Activated CD4-positive, alpha-beta memory T cell treated with anti-CD3 and anti-CD28 coated beads for 36 hours (primary cell): ENCODE data around the gene USH1G. TPM values are rescaled to one million over a fixed set of nuclear protein-coding genes. Genes with fewer than 3 reads are reported as not detected.

ENCODE experiments used
- CTCF ChIA-PET: fragments of 350-600 bp; sonication (Branson Sonifier 250); formaldehyde crosslinking; loops from one replicate; lab custom pipeline; 2021; ENCODE audit warnings: antibody characterized with exemption, inconsistent platforms; lab: Charles Lee
- POLR2A ChIA-PET: fragments of 350-600 bp; sonication (Branson Sonifier 250); formaldehyde crosslinking; loops from one replicate; lab custom pipeline; 2021; ENCODE audit warnings: antibody characterized with exemption; lab: Charles Lee
- DNase-seq: peaks from one replicate; pipeline ENCODE4 v3.0.0-alpha.2; 2020
- H3K27ac Mint-ChIP-seq: one replicate; pipeline ENCODE4 v1.8.0; 2021; ENCODE audit warnings: mixed read lengths
- H3K27me3 Mint-ChIP-seq: one replicate; pipeline ENCODE4 v1.8.0; 2021; ENCODE audit warnings: mixed read lengths
- H3K36me3 Mint-ChIP-seq: one replicate; pipeline ENCODE4 v1.8.0; 2021; ENCODE audit warnings: mixed read lengths
- H3K4me1 Mint-ChIP-seq: one replicate; pipeline ENCODE4 v1.8.0; 2021; ENCODE audit warnings: low read depth, mixed read lengths
- H3K4me3 Mint-ChIP-seq: one replicate; pipeline ENCODE4 v1.8.0; 2021; ENCODE audit warnings: mild to moderate bottlenecking, mixed read lengths
- H3K9me3 Mint-ChIP-seq: one replicate; pipeline ENCODE4 v1.8.0; 2021; ENCODE audit warnings: mixed read lengths
- intact Hi-C: fragments of 100-400 bp; cut with micrococcal nuclease; formaldehyde crosslinking; loops from one replicate; pipeline ENCODE4 v1.15.1; 2023
- total RNA-seq, 2 experiments: library from RNA; stranded (reverse); gene quantifications; one replicate each; pipeline ENCODE4 v1.2.3, GENCODE V29; 2021

Gene USH1G
- total RNA-seq, 2 experiments from 2014 or later: not detected

DNA sequence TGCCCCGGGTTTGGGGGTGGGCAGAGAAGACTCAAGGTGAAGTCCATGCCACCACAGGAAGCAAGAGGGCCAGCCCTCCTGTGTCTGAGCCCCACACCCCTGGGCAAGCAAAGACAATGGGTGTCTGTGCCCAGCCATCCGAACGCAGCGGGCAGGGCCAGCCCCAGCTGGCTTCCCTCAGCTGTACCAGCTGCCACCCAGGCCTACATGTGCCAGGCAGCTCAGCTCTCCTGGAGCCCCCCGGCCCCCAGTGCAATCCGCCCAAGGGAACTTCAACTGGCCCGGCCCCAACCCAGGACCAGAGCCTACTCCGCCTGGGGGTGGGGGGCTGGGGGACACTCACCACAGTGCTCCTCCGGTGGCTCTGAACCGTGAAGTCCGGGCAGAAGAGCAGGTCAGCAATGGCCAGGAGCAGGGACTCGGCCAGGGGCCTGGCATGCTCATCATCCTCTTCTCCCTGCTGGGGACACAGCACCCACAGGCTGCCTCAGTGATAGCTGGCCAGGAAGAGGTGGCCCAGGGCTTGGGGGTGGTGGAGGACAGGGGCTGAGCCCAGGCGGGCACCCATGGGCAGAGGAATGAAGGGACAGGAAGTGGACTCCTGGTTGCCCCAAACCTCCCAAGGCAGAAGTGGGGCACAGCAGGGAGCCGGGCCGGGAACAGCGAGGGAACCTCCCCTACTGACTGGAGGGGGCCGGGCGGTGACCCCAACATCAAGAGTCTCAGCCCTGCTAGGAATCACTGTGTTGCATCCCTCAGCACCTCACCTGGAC is 39.8 kb upstream of the USH1G start:
- no peak for DNase-seq
- Mint-ChIP-seq H3K27me3 (no peaks in the 10 kb centered on the region), H3K4me1 (peaks cover 9% of the 10 kb centered on the region), H3K36me3 (no peaks in the 10 kb centered on the region), H3K9me3 (no peaks in the 10 kb centered on the region), H3K27ac (no peak overlapping the region), H3K4me3 (no peak overlapping the region)
- ChIA-PET POLR2A (interaction anchor here (1.0 to 1.1 kb wide), 2 partner anchors 50 to 72 kb away, joined by 3 to 4 read pairs; partner anchors contain the start of gene MRPL58), CTCF (interaction anchor here (0.9 to 9.3 kb wide), 31 partner anchors 10 to 449 kb away, joined by 3 to 195 read pairs (median 8); partner anchors contain the start of genes ARMC7, CDR2L, HID1 and MIF4GD)
- intact Hi-C loops: loop anchor here (5.0 kb wide), 2 partner anchors 49 to 219 kb away; partner anchors contain the start of genes MRPL58 and SUMO2

DNA sequence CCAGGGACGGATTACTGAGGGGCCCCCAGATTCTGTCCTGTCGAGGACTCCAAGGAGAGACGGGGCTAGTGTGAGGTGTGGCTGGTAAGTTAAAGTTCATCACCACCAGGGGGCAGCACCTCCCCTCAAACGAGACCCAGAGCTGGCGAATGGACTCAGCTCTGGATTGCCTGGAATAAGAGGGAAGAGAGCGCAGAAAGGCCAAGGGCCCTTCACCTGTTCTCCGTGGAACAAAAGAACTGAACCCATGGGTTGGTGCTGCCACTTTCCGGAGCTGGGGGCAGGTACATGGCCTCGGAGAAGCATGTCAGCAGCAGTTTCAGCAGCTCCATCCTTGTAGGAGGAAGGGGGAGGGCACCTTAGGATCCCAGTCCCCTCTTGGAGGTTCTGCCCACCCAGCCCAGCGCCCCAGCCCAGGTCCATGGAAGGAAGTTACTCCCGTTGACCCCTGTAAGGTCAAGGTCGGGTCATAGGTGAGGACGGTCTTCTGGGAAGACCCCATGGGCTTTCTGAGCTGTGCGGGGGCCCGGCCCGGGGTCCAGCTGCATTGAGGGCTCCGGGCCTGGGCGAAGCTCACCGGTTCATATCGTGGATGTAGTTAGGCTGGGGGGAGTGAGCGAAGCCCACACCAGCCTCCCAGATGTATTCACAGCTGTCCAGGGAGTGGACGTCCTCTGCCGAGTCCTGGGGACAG is 38.7 kb upstream of the USH1G start:
- intact Hi-C loops: loop anchor here (1.0 to 5.0 kb wide), 5 partner anchors 50 to 239 kb away; partner anchors contain the start of genes ARMC7, MRPL58 and SUMO2
- no peak overlapping the region for H3K4me3 Mint-ChIP-seq
- no peaks in the 10 kb centered on the region for H3K36me3 Mint-ChIP-seq
- H3K9me3 Mint-ChIP-seq: no peaks in the 10 kb centered on the region
- ChIA-PET CTCF (interaction anchor here (0.6 to 9.3 kb wide), 72 partner anchors 10 to 450 kb away, joined by 3 to 195 read pairs (median 6); partner anchors contain the start of genes ARMC7, ATP5PD, CDR2L and FDXR), POLR2A (interaction anchor here (0.8 to 1.5 kb wide), 6 partner anchors 10 to 153 kb away, joined by 3 to 4 read pairs (median 3); partner anchors contain the start of genes CDR2L, FDXR and MRPL58)
- no peak overlapping the region for H3K27ac Mint-ChIP-seq
- H3K4me1 Mint-ChIP-seq: peaks cover 9% of the 10 kb centered on the region
- DNase-seq: peak; percentile 90
- no peaks in the 10 kb centered on the region for H3K27me3 Mint-ChIP-seq

DNA sequence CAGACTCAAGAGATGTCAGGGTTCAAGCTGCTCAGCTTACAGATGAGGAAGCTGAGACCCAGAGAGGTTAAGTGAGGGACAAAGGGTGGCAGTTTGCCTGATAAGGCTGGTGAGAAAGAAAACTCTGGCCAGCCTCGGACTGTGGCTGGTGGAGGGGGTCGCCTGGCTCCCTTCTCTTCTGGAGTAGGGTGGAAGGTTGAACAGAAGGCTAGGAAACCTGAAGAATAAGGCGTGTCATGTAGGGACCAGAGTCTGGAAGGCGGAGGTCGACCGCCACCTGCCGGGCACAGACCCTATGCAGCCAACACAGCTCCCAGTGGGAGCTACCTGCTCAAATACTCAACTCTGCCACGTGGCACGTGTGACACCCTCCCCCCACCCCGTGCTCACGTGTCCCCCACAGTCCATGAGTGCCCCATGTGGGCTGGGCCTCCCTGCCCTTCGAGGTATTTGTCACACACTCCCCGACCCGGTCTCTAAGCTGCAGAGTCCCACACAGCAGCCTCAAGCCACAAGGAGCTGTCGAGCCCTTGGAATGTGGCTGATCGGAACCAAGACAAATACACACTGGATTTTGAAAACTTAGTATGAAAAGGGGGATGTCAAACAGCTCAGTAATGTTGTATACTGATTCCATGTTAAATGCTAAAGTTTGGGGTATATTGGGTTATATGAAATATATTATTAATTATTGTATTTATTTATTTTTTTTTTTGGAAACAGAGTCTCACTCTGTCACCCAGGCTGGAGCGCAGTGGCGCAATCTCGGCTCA is 37.7 kb upstream of the USH1G start:
- H3K27ac Mint-ChIP-seq: no peak overlapping the region
- POLR2A ChIA-PET: interaction anchor here (1.0 to 1.5 kb wide), 4 partner anchors 27 to 154 kb away, joined by 3 to 4 read pairs (median 3); partner anchors contain the start of genes CDR2L, FDXR and MRPL58
- CTCF ChIA-PET: interaction anchor here (0.6 to 9.3 kb wide), 71 partner anchors 9 to 593 kb away, joined by 3 to 195 read pairs (median 6); partner anchors contain the start of genes ARMC7, ATP5PD, CDR2L and FDXR
- intact Hi-C loops: loop anchor here (1.0 to 5.0 kb wide), 5 partner anchors 52 to 241 kb away; partner anchors contain the start of genes ARMC7, MRPL58 and SUMO2
- H3K9me3 Mint-ChIP-seq: no peaks in the 10 kb centered on the region
- H3K36me3 Mint-ChIP-seq: no peaks in the 10 kb centered on the region
- H3K4me1 Mint-ChIP-seq: peaks cover 9% of the 10 kb centered on the region
- peak; percentile 78 for DNase-seq
- no peak overlapping the region for H3K4me3 Mint-ChIP-seq
- H3K27me3 Mint-ChIP-seq: no peaks in the 10 kb centered on the region

DNA sequence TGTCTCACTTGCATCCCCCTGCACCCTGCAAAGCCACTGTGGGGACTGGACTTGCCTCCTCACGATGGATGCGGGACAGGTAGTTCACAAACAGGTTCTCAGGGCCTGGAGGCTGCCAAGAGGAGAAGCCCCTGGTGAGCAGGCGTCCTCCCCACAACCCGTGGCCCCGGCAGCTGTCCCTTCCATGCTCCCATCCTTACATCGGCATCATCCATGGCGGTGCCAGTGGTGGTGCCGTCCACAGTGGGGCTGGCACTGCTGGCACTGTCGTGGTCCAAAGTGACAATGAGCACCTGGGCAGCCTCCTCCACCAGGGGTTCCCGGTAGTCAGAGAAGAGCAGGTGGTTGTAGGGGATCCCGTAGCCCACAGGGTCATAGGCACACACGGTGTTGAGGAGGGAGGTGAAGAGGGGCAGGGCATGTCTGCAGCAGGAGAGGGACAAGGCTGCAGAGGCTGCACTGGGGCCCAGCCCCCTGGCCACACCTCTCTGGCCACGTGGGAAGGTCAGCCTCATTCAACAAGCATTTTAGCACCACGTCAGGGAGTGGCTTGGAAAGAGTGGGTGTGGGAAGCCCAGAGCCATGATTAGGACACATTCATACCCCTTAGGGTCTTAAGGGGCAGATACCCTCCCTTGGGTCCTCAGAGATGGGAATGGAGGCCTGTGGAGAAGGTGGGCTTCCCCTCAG is 36.9 kb upstream of the USH1G start:
- Mint-ChIP-seq H3K27ac (no peak overlapping the region), H3K36me3 (no peaks in the 10 kb centered on the region), H3K4me1 (peaks cover 9% of the 10 kb centered on the region), H3K27me3 (no peaks in the 10 kb centered on the region), H3K4me3 (no peak overlapping the region), H3K9me3 (no peaks in the 10 kb centered on the region)
- intact Hi-C loops: loop anchor here (2.0 to 5.0 kb wide), 4 partner anchors 52 to 222 kb away; partner anchors contain the start of genes MRPL58 and SUMO2
- DNase-seq: no peak
- POLR2A ChIA-PET: interaction anchor here (0.6 to 1.0 kb wide), 2 partner anchors 52 to 287 kb away, joined by 3 read pairs; partner anchors contain the start of gene MRPL58
- CTCF ChIA-PET: interaction anchor here (0.8 to 9.3 kb wide), 41 partner anchors 8 to 452 kb away, joined by 3 to 195 read pairs (median 9); partner anchors contain the start of genes ARMC7, ATP5PD, CDR2L and HID1

DNA sequence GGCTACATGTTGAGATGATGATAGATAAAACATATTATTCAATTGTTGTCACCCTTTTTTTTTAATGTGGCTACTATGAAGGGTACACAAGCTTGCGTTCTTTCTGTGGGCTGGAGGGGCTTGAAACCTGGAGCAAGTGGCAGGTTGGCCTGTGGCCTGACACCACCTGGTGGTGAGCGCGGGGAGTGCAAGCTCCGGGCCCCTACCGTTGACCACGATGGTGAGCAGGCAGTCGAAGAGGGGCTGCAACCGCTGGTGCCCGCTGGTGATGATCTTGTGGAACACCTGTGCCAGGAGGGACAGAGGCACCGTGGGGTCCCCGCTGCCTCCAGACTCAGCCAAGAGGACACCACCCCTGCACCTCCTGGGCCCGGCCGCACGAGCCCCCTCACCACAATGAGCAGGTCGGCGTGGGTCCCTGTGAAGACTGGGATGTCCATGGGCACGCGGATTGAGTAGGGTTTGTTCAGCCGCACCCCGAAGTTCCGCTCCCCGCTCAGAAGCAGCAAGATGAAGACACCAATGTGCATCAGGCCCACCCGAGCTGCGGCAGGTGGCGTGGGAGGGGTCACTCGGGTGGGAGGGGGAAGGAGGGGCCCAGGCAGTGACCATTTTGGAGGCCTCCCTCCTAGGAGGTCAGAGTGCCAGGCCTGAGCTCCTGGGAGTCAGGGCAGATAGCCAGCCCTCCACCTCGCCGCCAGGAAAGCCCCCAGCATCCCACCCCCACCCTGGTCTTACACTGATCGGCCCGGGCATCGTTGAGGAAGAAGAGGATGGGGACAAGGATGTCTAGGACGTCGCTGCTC is 35.1 kb upstream of the USH1G start:
- ChIA-PET POLR2A (no interaction called here), CTCF (interaction anchor here (0.6 to 9.3 kb wide), 40 partner anchors 9 to 385 kb away, joined by 3 to 195 read pairs (median 4); partner anchors contain the start of genes ARMC7, CDR2L, FADS6 and FDXR)
- H3K4me3 Mint-ChIP-seq: no peak overlapping the region
- H3K27ac Mint-ChIP-seq: no peak overlapping the region
- H3K4me1 Mint-ChIP-seq: peaks cover 9% of the 10 kb centered on the region
- H3K9me3 Mint-ChIP-seq: no peaks in the 10 kb centered on the region
- intact Hi-C loops: loop anchor here (1.0 to 5.0 kb wide), 2 partner anchors 35 to 166 kb away; partner anchors contain the start of gene USH1G
- no peaks in the 10 kb centered on the region for H3K36me3 Mint-ChIP-seq
- DNase-seq: peak; percentile 85
- H3K27me3 Mint-ChIP-seq: no peaks in the 10 kb centered on the region

DNA sequence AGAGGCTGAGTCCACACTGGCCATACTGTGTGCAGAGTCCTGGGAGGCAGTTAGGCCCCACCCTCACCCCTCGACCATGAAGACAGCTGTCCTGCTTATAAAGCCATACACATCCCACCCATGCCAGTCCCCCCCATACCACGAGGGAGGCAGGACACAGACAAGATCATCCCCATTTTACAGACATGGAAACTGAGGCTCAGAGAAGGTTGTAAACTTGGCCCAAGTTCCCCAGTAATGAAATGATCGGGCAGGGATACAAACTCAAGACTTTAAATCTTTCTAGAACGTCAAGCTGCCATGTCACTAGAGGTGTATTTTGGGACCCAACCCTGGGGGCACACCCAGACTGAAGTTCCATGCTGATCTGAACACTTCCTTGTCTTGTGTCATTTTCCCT is 33.0 kb upstream of the USH1G start:
- DNase-seq: no peak
- H3K4me1 Mint-ChIP-seq: peaks cover 6% of the 10 kb centered on the region
- ChIA-PET POLR2A (no interaction called here), CTCF (interaction anchor here (1.1 to 9.3 kb wide), 6 partner anchors 9 to 113 kb away, joined by 3 to 195 read pairs (median 3); partner anchors contain the start of genes MRPL58, OTOP2 and USH1G)
- no peak overlapping the region for H3K4me3 Mint-ChIP-seq
- no peak overlapping the region for H3K27ac Mint-ChIP-seq
- H3K27me3 Mint-ChIP-seq: no peaks in the 10 kb centered on the region
- no peaks in the 10 kb centered on the region for H3K9me3 Mint-ChIP-seq
- H3K36me3 Mint-ChIP-seq: no peaks in the 10 kb centered on the region
- intact Hi-C loops: loop anchor here (5.0 kb wide), 1 partner anchor 164 kb away; no protein-coding TSS in a partner anchor

DNA sequence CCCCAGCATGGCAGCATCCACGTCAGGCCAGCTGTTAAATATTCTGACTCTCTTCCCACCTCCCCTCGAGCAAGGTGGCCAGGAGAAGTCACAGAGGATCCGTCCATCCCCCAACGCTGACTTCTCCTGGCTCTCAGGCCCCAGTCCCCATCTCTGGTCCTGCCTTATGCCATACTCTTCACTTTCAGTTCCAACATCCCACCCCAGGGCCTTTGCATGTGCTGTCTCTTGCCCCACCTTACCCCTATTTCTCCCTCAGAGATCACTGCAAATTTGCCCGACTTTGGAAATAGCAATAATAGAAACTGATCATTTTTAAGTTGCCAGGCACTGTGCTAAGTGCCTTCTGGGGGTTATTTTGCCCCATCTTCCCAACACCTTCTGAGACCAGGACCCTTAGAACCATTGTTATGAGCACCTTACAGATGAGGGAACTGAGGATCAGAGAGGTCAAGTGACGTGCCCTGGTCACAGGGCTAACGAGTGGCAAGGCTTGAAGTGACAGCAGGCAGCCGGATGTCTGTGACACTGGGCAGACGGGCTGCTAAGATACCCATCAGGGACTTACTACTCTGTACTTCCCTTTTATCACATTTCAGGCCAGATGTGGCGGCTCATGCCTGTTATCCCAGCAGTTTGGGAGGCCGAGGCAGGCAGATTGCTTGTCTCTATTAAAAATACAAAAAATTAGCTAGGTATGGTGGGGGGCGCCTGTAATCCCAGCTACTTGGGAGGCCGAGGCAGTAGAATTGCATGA is 31.8 kb upstream of the USH1G start:
- POLR2A ChIA-PET: no interaction called here
- Mint-ChIP-seq H3K27ac (no peak overlapping the region), H3K27me3 (no peaks in the 10 kb centered on the region), H3K4me3 (no peak overlapping the region), H3K4me1 (peaks cover 2% of the 10 kb centered on the region), H3K9me3 (no peaks in the 10 kb centered on the region), H3K36me3 (no peaks in the 10 kb centered on the region)
- CTCF ChIA-PET: interaction anchor here (9.3 kb wide), 1 partner anchor 31 kb away, joined by 195 read pairs; the partner anchor contains the start of genes OTOP2 and USH1G
- DNase-seq: no peak
- intact Hi-C loops: loop anchor here (5.0 kb wide), 1 partner anchor 163 kb away; no protein-coding TSS in a partner anchor

DNA sequence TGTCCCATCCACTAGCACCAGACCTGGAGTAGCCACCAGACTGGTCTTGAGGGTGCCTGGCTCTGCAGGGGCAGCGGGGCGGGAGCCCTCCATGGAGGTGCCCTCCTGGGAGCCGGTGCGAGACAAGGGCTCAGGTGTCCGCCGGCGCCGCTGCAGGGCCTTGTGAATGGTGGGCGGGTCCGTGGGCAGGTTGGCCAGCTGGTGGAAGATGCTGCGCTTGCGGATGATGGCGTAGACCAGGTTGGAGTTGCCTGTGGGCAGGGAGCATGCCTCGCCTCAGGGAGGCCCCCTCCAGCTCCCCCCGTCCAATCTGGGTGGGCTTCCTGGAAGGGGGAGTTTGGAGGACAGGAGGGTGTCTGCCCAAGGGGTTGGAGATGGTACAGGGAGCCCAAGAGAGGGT is 31.1 kb upstream of the USH1G start:
- DNase-seq: no peak
- Mint-ChIP-seq H3K27ac (no peak overlapping the region), H3K9me3 (no peaks in the 10 kb centered on the region), H3K36me3 (no peaks in the 10 kb centered on the region), H3K27me3 (no peaks in the 10 kb centered on the region), H3K4me3 (no peak overlapping the region), H3K4me1 (peaks cover 2% of the 10 kb centered on the region)
- ChIA-PET POLR2A (no interaction called here), CTCF (interaction anchor here (9.3 kb wide), 1 partner anchor 30 kb away, joined by 195 read pairs; the partner anchor contains the start of genes OTOP2 and USH1G)
- intact Hi-C loops: no loop called here

DNA sequence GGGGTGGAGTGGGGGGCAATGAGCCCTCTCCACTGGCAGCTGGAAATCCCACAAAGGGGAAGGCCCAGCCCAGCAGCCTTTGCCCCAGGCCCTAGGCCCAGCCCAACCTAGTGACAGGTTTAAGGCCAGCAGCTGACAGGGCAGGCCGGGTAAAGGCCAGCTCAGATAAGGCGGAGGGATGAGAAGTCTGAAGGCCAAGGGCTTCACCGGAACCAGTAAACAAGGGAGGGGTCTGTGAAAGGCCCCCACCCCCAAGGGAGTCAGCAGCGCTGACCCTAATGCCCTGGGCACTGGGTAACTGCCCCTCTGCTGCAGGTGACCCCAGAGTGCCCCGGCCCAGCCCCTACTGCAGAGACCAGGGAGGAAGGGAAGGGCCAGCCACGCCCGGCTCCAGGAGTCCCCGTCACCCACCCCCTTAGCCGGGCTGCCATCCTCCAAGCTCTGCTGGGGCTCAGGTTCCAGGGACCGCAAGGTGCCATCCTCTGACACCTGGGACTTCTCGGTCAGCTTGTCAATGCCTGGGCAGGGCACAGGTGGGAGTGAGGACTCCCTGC is 30.2 kb upstream of the USH1G start:
- H3K9me3 Mint-ChIP-seq: no peaks in the 10 kb centered on the region
- no peaks in the 10 kb centered on the region for H3K36me3 Mint-ChIP-seq
- intact Hi-C loops: no loop called here
- no peak overlapping the region for H3K27ac Mint-ChIP-seq
- no peaks in the 10 kb centered on the region for H3K27me3 Mint-ChIP-seq
- POLR2A ChIA-PET: interaction anchor here (0.6 kb wide), 1 partner anchor 35 kb away, joined by 3 read pairs; no protein-coding TSS in a partner anchor
- no peak for DNase-seq
- H3K4me3 Mint-ChIP-seq: no peak overlapping the region
- CTCF ChIA-PET: interaction anchor here (1.0 to 9.3 kb wide), 3 partner anchors 8 to 162 kb away, joined by 3 to 195 read pairs (median 21); partner anchors contain the start of genes OTOP2 and USH1G
- H3K4me1 Mint-ChIP-seq: peaks cover 2% of the 10 kb centered on the region
